A673 (cell line): ENCODE results near the gene TRPV5. TPM values are rescaled to one million over a fixed set of nuclear protein-coding genes. Genes with fewer than 3 reads are reported as not detected.

Experiments used
- BruUV-seq: library from RNA; stranded (reverse); fragments of 400-500 nt; replicated peaks from 2 replicates; lab custom pipeline; 2021; lab: Mats Ljungman, UMichigan
- CTCF ChIA-PET: fragments of 300-600 bp; sonication (Branson Sonifier 250); formaldehyde crosslinking; loops from one replicate; lab custom pipeline; 2022; ENCODE audit warnings: antibody characterized with exemption; lab: Charles Lee
- POLR2A ChIA-PET: fragments of 300-600 bp; sonication (Branson Sonifier 250); formaldehyde crosslinking; loops from one replicate; lab custom pipeline; 2022; ENCODE audit warnings: antibody characterized with exemption; ENCODE audit not compliant: low non-redundant PET; lab: Charles Lee
- DNase-seq: peaks from one replicate; pipeline ENCODE4 v3.0.0-alpha.2; 2015; ENCODE audit warnings: low spot score
- H3K27ac ChIP-seq: fragments of 200-600 bp; sonication (generic); 2 replicates; pipeline ENCODE4 v1.5.1; 2016; ENCODE audit warnings: mixed run types, low read depth, mild to moderate bottlenecking, mixed read lengths, antibody characterized with exemption, low read length; ENCODE audit not compliant: poor library complexity, severe bottlenecking
- H3K27me3 ChIP-seq: fragments of 200-600 bp; sonication (generic); replicated peaks from 2 replicates; pipeline ENCODE4 v1.6.1; 2017; ENCODE audit warnings: mixed run types, low read depth, mild to moderate bottlenecking, mixed read lengths, antibody characterized with exemption, low read length; ENCODE audit not compliant: insufficient read depth, poor library complexity
- H3K36me3 ChIP-seq: fragments of 200-600 bp; sonication (generic); 2 replicates; pipeline ENCODE4 v1.6.1; 2016; ENCODE audit warnings: mixed run types, mild to moderate bottlenecking, mixed read lengths, antibody characterized with exemption, low read length; ENCODE audit not compliant: insufficient read depth, poor library complexity, severe bottlenecking
- H3K4me1 ChIP-seq: fragments of 200-600 bp; sonication (generic); 2 replicates; pipeline ENCODE4 v1.6.1; 2017; ENCODE audit warnings: mixed run types, mild to moderate bottlenecking, mixed read lengths, antibody characterized with exemption, low read length; ENCODE audit not compliant: insufficient read depth, poor library complexity, severe bottlenecking
- H3K4me3 ChIP-seq: fragments of 200-600 bp; sonication (generic); 2 replicates; pipeline ENCODE4 v1.5.1; 2016; ENCODE audit warnings: low read depth, mixed run types, mild to moderate bottlenecking, mixed read lengths, low read length; ENCODE audit not compliant: poor library complexity, severe bottlenecking
- H3K9me3 ChIP-seq: fragments of 200-600 bp; sonication (generic); 2 replicates; pipeline ENCODE4 v1.6.1; 2016; ENCODE audit warnings: mixed run types, low read depth, mild to moderate bottlenecking, mixed read lengths, antibody characterized with exemption, low read length; ENCODE audit not compliant: poor library complexity, severe bottlenecking
- EZH2 ChIP-seq: fragments of 200-600 bp; sonication (generic); IDR thresholded peaks from 2 replicates; pipeline ENCODE4 v1.6.1; 2017; ENCODE audit warnings: borderline replicate concordance, low read depth, mild to moderate bottlenecking, mixed read lengths, antibody characterized with exemption, low read length; ENCODE audit not compliant: poor library complexity, severe bottlenecking
- intact Hi-C: fragments of 100-400 bp; cut with micrococcal nuclease; formaldehyde crosslinking; loops from one replicate; pipeline ENCODE4 v1.10.0; 2022; ENCODE audit not compliant: unreplicated experiment
- total RNA-seq: library from RNA; stranded (reverse); gene quantifications from 2 replicates; pipeline ENCODE4 v1.2.3, GENCODE V29; 2021
- TF ChIP-seq, protein P1 (sequence below): fragments of 300-800, 200-600 bp; sonication (generic); conservative IDR thresholded peaks from 2 replicates; pipeline ENCODE4 v1.5.1; 2017; ENCODE audit warnings: low read depth, mild to moderate bottlenecking, antibody characterized with exemption, low read length, moderate library complexity, mixed read lengths

The TRPV5 gene
- total RNA-seq, 1 experiment from 2014 or later: not detected

DNA sequence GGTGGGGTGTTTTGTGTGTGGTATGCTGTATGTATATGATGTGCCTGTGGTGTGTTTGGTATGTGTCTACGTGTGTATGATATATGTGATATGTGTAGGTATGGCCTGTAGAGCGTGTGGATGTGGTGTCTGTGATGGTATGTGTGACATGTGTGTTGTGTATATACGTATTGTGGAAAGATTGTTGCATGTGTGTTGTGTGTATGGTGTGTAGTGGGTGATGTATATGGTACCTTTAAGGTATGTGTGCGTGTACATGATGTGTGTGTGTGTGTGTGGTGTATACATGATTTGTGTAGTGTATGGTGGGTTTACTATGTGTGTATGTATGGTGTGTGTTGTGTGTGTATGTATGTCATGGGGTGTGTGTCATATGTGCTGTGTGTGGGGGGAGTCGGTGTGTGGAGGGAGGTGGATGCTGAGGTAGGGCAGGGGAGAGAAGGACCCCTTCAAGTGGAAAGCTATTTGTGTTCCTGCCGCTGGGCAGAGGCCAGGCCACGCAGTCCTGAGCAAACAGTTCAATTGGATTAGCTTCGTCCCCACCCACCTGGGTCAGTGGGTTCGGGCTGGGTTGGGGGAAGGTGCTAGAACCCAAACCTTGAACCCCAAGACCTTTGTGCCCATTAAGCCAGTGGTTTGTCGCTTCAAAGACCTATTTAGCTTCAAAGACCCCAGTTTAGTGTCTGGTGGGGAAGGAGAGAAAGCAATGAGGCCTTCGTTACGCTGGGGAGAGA, 46.1 kb downstream of the TRPV5 start:
- Histone ChIP-seq H3K9me3 (no peaks in the 10 kb centered on the region), H3K4me3 (no peak overlapping the region), H3K27me3 (peaks cover 16% of the 10 kb centered on the region), H3K36me3 (no peaks in the 10 kb centered on the region), H3K27ac (no peak overlapping the region), H3K4me1 (no peaks in the 10 kb centered on the region)
- no TSS peak for BruUV-seq
- intact Hi-C loops: no loop called here
- CTCF ChIA-PET: no interaction called here
- DNase-seq: no peak
- POLR2A ChIA-PET: no interaction called here
- TF ChIP-seq, protein P1, sequence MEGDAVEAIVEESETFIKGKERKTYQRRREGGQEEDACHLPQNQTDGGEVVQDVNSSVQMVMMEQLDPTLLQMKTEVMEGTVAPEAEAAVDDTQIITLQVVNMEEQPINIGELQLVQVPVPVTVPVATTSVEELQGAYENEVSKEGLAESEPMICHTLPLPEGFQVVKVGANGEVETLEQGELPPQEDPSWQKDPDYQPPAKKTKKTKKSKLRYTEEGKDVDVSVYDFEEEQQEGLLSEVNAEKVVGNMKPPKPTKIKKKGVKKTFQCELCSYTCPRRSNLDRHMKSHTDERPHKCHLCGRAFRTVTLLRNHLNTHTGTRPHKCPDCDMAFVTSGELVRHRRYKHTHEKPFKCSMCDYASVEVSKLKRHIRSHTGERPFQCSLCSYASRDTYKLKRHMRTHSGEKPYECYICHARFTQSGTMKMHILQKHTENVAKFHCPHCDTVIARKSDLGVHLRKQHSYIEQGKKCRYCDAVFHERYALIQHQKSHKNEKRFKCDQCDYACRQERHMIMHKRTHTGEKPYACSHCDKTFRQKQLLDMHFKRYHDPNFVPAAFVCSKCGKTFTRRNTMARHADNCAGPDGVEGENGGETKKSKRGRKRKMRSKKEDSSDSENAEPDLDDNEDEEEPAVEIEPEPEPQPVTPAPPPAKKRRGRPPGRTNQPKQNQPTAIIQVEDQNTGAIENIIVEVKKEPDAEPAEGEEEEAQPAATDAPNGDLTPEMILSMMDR: no peak
- no peak for TF ChIP-seq EZH2

DNA sequence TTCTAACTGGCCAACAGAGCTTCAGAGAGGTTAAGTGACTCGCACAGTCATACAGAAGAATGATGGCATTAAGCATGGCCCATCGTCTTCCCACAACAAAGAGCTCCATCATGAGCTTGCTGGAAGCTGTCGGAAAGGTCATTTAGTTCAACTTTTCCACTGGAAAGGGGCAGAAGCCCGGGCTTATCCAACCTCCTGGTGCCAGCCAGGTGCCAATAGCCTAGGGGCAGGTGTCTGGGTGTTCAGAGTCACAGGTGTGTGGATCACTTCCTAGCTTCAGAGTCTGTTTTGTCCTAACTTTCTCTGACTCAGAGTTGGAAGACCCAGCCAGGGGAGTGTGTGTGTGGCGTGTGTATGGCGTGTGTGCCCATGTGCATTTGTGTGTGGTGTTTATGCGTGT, 46.7 kb downstream of the TRPV5 start:
- H3K36me3 ChIP-seq: no peaks in the 10 kb centered on the region
- no TSS peak for BruUV-seq
- intact Hi-C loops: no loop called here
- H3K4me3 ChIP-seq: no peak overlapping the region
- H3K27me3 ChIP-seq: peaks cover 22% of the 10 kb centered on the region
- no peaks in the 10 kb centered on the region for H3K9me3 ChIP-seq
- no peak overlapping the region for H3K27ac ChIP-seq
- ChIA-PET CTCF (no interaction called here), POLR2A (no interaction called here)
- H3K4me1 ChIP-seq: no peaks in the 10 kb centered on the region
- DNase-seq: no peak
- TF ChIP-seq, protein P1: no peak
- TF ChIP-seq EZH2: no peak

DNA sequence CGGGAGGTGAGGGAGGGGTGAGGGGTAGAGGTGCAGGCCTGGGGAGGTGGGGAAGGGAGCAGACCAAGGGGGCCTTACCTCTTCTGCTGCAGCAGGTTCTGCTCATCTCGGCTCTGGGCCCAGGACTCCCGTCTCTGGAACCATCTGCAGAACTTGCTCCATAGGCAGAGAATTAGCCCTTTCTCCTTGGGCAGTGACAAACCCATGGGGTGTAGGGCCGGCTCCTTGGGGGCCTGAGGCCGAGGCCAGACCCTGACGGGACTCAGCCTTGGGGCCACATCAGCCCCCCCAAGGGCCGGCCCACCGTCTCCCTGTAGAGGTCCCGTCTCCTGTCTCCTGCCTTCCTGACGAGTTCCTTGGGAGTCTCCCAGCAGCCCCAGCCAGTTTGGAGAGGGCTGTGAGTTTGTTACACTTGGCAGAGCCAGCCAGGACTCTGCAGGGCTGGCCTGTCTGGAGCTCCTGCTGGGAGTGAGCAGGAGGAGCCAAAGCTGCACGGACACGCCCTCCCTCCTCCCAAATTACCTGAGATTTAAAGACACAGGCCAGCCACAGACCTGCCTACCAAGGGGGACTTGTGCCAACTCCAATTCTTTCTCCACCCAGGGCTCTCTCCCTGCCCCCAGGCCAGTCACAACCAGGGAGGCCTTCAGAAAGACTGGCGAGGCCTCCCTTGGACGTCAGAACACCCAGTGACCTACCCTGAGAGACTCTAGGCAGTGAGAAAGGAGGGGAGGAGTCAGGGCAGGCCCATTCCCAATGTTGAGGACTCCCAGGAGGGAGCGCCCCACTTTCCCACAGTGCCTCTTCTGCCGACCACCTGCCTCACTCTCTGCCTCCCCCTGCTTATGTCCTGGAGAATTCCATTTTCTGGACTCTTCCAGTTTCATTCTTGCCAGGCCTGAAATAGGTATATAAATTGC, 48.0 kb downstream of the TRPV5 start, which contains the start of gene TRPV6:
Gene TRPV6, minus strand, starts transcription at position 435 of the 920 bp plus-strand sequence.
- H3K27ac ChIP-seq: no peak within 1 kb of the TSS
- H3K27me3 ChIP-seq: peaks cover 30% of the 10 kb centered on the region
- CTCF ChIA-PET: no interaction called here
- intact Hi-C loops: no loop called here
- H3K36me3 ChIP-seq: no peaks in the 10 kb centered on the region
- BruUV-seq: no TSS peak
- H3K4me1 ChIP-seq: no peaks in the 10 kb centered on the region
- H3K4me3 ChIP-seq: no peak within 1 kb of the TSS
- H3K9me3 ChIP-seq: no peaks in the 10 kb centered on the region
- TF ChIP-seq, protein P1: no peak
- no peak for TF ChIP-seq EZH2
- no peak for DNase-seq
- POLR2A ChIA-PET: no interaction called here
